Epithelial cell of proximal tubule (primary cell): Measurements from ENCODE around the gene SDE2. TPM values are rescaled to one million over a fixed set of nuclear protein-coding genes. Genes with fewer than 3 reads are reported as not detected.

Source experiments
- DNase-seq: peaks from one replicate; pipeline ENCODE4 v3.0.0-alpha.2; 2011; ENCODE audit warnings: low read depth
- H3K4me3 ChIP-seq: 2 replicates; pipeline ENCODE4 v1.5.1; 2011; ENCODE audit warnings: low read depth, mild to moderate bottlenecking, low read length
- CTCF ChIP-seq: conservative IDR thresholded peaks from 2 replicates; pipeline ENCODE4 v1.5.1; 2012; ENCODE audit warnings: low read depth, mild to moderate bottlenecking, low read length
- total RNA-seq: library from RNA; depleted of rRNA; stranded (reverse); fragments of >200 nt; gene quantifications from 2 replicates; pipeline ENCODE4 v1.2.3, GENCODE V29; 2015

Gene SDE2
- 19.4 and 20.7 TPM in 2 replicates for total RNA-seq

- H3K4me3 ChIP-seq, result peak within 1 kb of the TSS; percentile 78
- DNase-seq, result peak; percentile 67
- TF ChIP-seq CTCF, result no peak
These were observed at the start of gene SDE2 for GRCh38 chr1:225999227-225999911. SDE2 (minus strand) TSS chr1:225999343; CDS start chr1:225999312, 31 bp downstream.

DNA sequence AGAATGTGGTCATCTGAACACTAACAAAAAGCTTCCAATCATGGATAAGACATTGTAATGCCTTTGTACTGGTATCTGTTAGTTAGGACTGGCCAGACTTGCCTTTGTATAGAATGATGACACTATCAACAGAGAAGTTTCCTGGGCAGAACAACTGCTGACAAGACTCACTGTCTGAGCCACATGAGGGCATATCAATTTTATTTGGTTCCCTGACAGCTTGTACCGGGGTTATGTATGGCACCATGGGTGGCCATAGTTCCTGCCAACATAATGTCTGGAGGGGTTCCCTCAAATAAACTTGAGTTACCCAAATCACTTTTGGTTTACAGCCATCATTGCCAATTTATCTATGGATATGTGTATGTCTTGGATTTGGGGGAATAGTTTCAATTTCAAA is 49.7 kb upstream of the SDE2 start:
- no peak for DNase-seq
- H3K4me3 ChIP-seq, result no peak overlapping the region
- TF ChIP-seq CTCF, result no peak

GRCh38 chr1:226047495-226047894 is 48.4 kb upstream of the SDE2 start:
- DNase-seq, result no peak
- no peak overlapping the region for H3K4me3 ChIP-seq
- TF ChIP-seq CTCF, result no peak

DNA sequence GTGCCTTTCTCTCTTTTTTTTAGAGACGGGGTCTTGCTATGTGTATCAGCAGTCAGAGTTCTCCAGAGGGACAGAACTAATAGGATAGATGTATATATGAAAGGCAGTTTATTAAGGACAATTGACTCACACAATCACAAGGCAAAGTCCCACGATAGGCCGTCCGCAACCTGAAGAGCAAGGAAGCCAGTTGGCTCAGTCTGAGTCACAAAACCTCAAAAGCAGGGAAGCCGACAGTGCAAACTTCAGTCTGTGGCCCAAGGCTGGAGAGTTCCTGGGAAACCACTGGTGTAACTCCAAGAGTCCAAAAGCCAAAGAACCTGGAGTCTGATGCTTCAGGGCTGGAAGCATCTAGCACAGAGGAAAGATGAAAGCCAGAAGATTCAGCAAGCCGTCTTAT is 47.1 kb upstream of the SDE2 start:
- no peak overlapping the region for H3K4me3 ChIP-seq
- DNase-seq, result no peak
- no peak for TF ChIP-seq CTCF

GRCh38 chr1:226044514-226045101 is 45.5 kb upstream of the SDE2 start:
- no peak overlapping the region for H3K4me3 ChIP-seq
- no peak for DNase-seq
- TF ChIP-seq CTCF, result no peak

- H3K4me3 ChIP-seq, result no peak overlapping the region
- no peak for DNase-seq
- no peak for TF ChIP-seq CTCF
These were observed 42.3 kb upstream of the SDE2 start for GRCh38 chr1:226041419-226041818.

DNA sequence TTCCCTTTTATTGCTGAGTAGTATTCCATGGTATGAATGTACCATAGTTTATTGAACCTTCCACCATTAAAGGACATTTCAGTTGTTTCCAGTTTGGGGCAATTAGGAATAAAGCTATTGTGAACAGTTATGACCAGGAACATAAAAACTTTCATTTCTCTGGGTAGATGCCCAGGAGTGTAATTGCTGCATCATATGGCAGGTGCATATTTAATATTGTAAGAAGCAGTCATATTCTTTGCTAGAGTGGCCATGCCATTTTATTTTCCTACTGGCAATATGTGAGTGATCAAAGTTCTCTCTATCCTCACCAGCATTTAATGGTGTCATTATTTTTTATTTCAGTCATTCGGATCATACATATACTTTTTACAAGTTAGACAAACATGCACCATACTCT is 39.5 kb upstream of the SDE2 start:
- DNase-seq, result no peak
- no peak overlapping the region for H3K4me3 ChIP-seq
- no peak for TF ChIP-seq CTCF
